Smooth muscle cell (in vitro differentiated cells): ENCODE measurements around the gene MTOR. TPM values are rescaled to one million over a fixed set of nuclear protein-coding genes. Genes with fewer than 3 reads are reported as not detected.

Source experiments
- DNase-seq: peaks from one replicate; lab custom pipeline; 2025; ENCODE audit not compliant: unreplicated experiment; lab: John Stamatoyannopoulos, UW
- H2AFZ ChIP-seq: fragments of 200-600 bp; sonication (generic); 2 replicates; pipeline ENCODE4 v1.6.0; 2016; ENCODE audit warnings: antibody characterized with exemption, low read depth, mild to moderate bottlenecking
- H3F3A ChIP-seq: fragments of 200-600 bp; sonication (generic); 2 replicates; pipeline ENCODE4 v1.6.0; 2017; ENCODE audit warnings: antibody characterized with exemption, low read depth
- H3K27ac ChIP-seq: fragments of 200-600 bp; sonication (generic); 2 replicates; pipeline ENCODE4 v1.5.1; 2016; ENCODE audit warnings: low read depth, mild to moderate bottlenecking
- H3K27me3 ChIP-seq: fragments of 200-600 bp; sonication (generic); 2 replicates; pipeline ENCODE4 v1.6.1; 2016; ENCODE audit warnings: low read depth, mild to moderate bottlenecking
- H3K36me3 ChIP-seq: fragments of 200-600 bp; sonication (generic); 2 replicates; pipeline ENCODE4 v1.5.1; 2016; ENCODE audit warnings: low read depth
- H3K4me1 ChIP-seq: fragments of 200-600 bp; sonication (generic); 2 replicates; pipeline ENCODE4 v1.5.1; 2016; ENCODE audit warnings: low read depth
- H3K4me2 ChIP-seq: fragments of 200-600 bp; sonication (generic); 2 replicates; pipeline ENCODE4 v1.6.0; 2016; ENCODE audit warnings: mild to moderate bottlenecking
- H3K4me3 ChIP-seq: fragments of 200-600 bp; sonication (generic); 2 replicates; pipeline ENCODE4 v1.5.1; 2016; ENCODE audit warnings: mild to moderate bottlenecking
- H3K79me2 ChIP-seq: fragments of 200-600 bp; sonication (generic); 2 replicates; pipeline ENCODE4 v1.6.0; 2016; ENCODE audit warnings: low read depth, mild to moderate bottlenecking
- H3K9ac ChIP-seq: fragments of 200-600 bp; sonication (generic); 2 replicates; pipeline ENCODE4 v1.6.0; 2016; ENCODE audit warnings: low read depth
- H3K9me3 ChIP-seq: fragments of 200-600 bp; sonication (generic); replicated peaks from 2 replicates; pipeline ENCODE4 v1.5.1; 2016; ENCODE audit warnings: low read depth
- H4K20me1 ChIP-seq: fragments of 200-600 bp; sonication (generic); 2 replicates; pipeline ENCODE4 v1.6.0; 2016; ENCODE audit warnings: low read depth
- WGBS: methylation state at CpG from one replicate; pipeline ENCODE4 v1.1.7; 2016; ENCODE audit warnings: low lambda C conversion rate; 5-methylcytosine and 5-hydroxymethylcytosine counted together
- polyA plus RNA-seq: library from polyadenylated mRNA; unstranded; fragments of >200 nt; fragmentation: Nextera tagmentation; extraction: Ambion mirVana; gene quantifications from 2 replicates; pipeline ENCODE4 v1.2.1, GENCODE V29; 2016
- total RNA-seq: library from RNA; depleted of rRNA; stranded (reverse); fragments of >200 nt; gene quantifications from 2 replicates; pipeline ENCODE4 v1.2.3, GENCODE V29; 2014
- TF ChIP-seq, protein P1 (sequence below): fragments of 200-600 bp; sonication (generic); IDR thresholded peaks from 2 replicates; pipeline ENCODE4 v1.5.1; 2017; ENCODE audit warnings: borderline replicate concordance, mild to moderate bottlenecking, antibody characterized with exemption; ENCODE audit not compliant: insufficient read depth, poor library complexity, severe bottlenecking

The MTOR gene
- total and polyA plus RNA-seq, 2 experiments from 2014 or later = 11.2 to 26.8 TPM

DNA sequence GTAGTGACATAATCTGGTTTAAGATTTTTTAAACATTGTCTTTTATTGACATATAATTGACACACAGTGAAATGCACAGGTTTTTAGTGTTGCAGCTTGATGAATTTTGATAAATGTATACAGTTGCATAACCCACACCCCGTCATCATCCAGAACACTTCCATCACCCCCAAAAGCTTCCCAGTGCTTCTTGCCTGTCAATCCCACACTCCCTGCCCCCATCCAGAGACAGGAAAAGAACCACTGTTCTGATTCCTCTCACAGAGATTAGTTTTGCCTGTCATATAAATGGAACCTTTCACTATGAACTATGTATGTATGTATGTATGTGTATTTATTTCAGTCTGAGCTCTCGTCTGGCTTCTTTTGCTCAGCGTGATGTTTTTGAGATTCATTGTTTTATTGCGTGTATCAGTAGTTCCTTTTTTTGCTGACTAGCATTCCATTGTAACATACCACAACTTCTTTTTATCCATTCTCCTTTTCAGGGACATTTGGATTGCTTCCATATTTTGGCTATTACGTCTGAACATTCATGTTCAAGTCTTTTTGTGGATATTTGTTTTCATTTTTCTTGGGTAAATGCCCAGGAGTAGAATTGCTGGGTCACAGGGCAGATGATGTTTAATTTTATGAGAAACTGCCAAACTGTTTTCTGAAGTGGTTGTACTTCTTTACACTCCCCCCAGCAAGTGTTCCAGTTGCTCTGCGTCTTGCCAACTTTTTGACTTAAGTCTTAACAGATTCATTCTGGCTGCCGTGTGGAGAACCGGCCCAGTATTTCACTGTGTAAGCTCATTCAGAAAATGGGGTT, 19.4 kb upstream of the MTOR start:
- H3K9me3 ChIP-seq = no peaks in the 10 kb centered on the region
- no peaks in the 10 kb centered on the region for H3K27me3 ChIP-seq
- no peak overlapping the region for H3K9ac ChIP-seq
- H3K4me3 ChIP-seq = no peak overlapping the region
- H4K20me1 ChIP-seq = peaks cover 5% of the 10 kb centered on the region
- TF ChIP-seq, protein P1, sequence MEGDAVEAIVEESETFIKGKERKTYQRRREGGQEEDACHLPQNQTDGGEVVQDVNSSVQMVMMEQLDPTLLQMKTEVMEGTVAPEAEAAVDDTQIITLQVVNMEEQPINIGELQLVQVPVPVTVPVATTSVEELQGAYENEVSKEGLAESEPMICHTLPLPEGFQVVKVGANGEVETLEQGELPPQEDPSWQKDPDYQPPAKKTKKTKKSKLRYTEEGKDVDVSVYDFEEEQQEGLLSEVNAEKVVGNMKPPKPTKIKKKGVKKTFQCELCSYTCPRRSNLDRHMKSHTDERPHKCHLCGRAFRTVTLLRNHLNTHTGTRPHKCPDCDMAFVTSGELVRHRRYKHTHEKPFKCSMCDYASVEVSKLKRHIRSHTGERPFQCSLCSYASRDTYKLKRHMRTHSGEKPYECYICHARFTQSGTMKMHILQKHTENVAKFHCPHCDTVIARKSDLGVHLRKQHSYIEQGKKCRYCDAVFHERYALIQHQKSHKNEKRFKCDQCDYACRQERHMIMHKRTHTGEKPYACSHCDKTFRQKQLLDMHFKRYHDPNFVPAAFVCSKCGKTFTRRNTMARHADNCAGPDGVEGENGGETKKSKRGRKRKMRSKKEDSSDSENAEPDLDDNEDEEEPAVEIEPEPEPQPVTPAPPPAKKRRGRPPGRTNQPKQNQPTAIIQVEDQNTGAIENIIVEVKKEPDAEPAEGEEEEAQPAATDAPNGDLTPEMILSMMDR = no peak
- no peak overlapping the region for H2AFZ ChIP-seq
- H3K27ac ChIP-seq = no peak overlapping the region
- no peaks in the 10 kb centered on the region for H3K36me3 ChIP-seq
- 96% methylated on average over 8 of the region's 8 CpGs for WGBS
- peaks cover 11% of the 10 kb centered on the region for H3K4me1 ChIP-seq
- no peak for DNase-seq
- no peak overlapping the region for H3K4me2 ChIP-seq
- no peaks in the 10 kb centered on the region for H3F3A ChIP-seq
- no peaks in the 10 kb centered on the region for H3K79me2 ChIP-seq

DNA sequence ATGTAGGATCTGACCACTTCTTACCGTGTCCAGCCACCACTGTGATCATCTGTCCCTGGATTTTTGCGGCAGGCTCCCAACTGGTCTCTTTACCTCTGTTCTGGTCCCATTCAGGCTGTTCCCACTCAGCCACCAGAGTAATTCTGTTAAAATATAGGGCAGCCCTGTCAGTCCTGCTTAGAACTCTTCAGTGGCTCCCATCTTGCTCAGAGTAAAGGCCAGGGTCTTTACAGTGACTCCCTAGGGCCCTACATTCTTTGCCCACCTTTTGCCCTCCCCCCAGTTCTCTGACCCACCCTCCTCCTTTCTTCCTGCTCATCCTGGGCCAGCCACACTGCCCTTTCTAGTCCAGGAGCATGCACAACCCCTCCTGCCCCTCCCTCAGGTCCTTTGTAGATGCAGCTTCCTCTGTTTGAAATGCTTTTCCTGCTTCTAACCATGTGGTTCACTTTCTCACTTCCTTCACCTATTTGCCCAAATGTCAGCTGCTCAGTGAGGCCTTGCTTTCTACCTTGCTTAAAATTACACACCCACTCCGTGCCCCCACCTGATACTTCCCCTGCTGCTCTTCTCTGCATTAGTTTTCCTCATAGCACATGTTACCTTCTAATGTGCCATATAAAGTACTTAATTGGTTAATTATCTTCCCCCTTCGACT, 18.5 kb upstream of the MTOR start:
- 96% methylated on average over 4 of the region's 4 CpGs for WGBS
- TF ChIP-seq, protein P1 = no peak
- Histone ChIP-seq H3K4me2 (no peak overlapping the region), H3K9me3 (no peaks in the 10 kb centered on the region), H3K27me3 (no peaks in the 10 kb centered on the region), H3K9ac (no peak overlapping the region), H3K36me3 (no peaks in the 10 kb centered on the region), H3K27ac (no peak overlapping the region), H4K20me1 (peaks cover 5% of the 10 kb centered on the region), H3F3A (no peaks in the 10 kb centered on the region), H3K4me1 (peaks cover 5% of the 10 kb centered on the region), H2AFZ (no peak overlapping the region), H3K4me3 (no peak overlapping the region), H3K79me2 (peaks cover 5% of the 10 kb centered on the region)
- no peak for DNase-seq

DNA sequence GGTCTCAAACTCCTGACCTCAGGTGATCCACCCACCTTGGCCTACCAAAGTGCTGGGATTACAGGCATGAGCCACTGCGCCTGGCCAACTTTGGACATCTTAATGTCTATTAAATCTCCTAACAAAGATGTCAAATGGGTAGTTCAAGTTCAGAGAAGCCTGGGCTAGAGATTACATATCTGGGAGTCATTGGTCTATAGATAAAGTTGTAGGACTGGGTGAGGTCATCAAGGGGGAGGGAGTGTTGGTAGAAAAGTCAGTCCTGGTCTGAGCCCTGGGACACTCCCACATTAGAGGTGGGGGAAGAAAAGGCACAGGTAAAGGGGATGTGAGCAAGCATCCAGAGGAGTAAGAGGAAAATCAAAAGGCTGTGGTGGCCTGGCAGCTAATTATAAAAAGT, 17.3 kb upstream of the MTOR start:
- Histone ChIP-seq H3K4me3 (no peak overlapping the region), H3K9ac (no peak overlapping the region), H3K27me3 (no peaks in the 10 kb centered on the region), H3K9me3 (no peaks in the 10 kb centered on the region), H2AFZ (no peak overlapping the region), H3K79me2 (peaks cover 17% of the 10 kb centered on the region), H4K20me1 (peaks cover 5% of the 10 kb centered on the region), H3K4me2 (no peak overlapping the region), H3F3A (no peaks in the 10 kb centered on the region), H3K4me1 (peaks cover 3% of the 10 kb centered on the region), H3K27ac (no peak overlapping the region), H3K36me3 (no peaks in the 10 kb centered on the region)
- 100% methylated on average over 1 of the region's 1 CpG for WGBS
- TF ChIP-seq, protein P1 = no peak
- no peak for DNase-seq
